RWPE1 (cell line): ENCODE results near the gene JUND.
A peak's percentile ranks its signal among the peaks of the same experiment; 100 is the strongest.

Experiments used
- CTCF ChIA-PET: fragments of 350-600 bp; sonication (Branson Sonifier 250); formaldehyde crosslinking; extraction: SDS; loops from one replicate; lab custom pipeline; 2021; lab: Yijun Ruan, JAX
- POLR2A ChIA-PET: fragments of 400-600 bp; formaldehyde crosslinking; extraction: SDS; loops from one replicate; lab custom pipeline; 2020; ENCODE audit warnings: antibody characterized with exemption; ENCODE audit not compliant: low non-redundant PET; lab: Yijun Ruan, JAX
- DNase-seq: peaks from one replicate; pipeline ENCODE4 v3.0.0; 2012; ENCODE audit warnings: low spot score
- H3K27ac ChIP-seq: fragments of 450-650 bp; 2 replicates; pipeline ENCODE4 v1.5.1; 2017
- TF ChIP-seq, protein P1 (sequence below): fragments of 450-650 bp; conservative IDR thresholded peaks from 2 replicates; pipeline ENCODE4 v1.5.1; 2017; ENCODE audit warnings: low read depth, mild to moderate bottlenecking

JUND gene

DNA sequence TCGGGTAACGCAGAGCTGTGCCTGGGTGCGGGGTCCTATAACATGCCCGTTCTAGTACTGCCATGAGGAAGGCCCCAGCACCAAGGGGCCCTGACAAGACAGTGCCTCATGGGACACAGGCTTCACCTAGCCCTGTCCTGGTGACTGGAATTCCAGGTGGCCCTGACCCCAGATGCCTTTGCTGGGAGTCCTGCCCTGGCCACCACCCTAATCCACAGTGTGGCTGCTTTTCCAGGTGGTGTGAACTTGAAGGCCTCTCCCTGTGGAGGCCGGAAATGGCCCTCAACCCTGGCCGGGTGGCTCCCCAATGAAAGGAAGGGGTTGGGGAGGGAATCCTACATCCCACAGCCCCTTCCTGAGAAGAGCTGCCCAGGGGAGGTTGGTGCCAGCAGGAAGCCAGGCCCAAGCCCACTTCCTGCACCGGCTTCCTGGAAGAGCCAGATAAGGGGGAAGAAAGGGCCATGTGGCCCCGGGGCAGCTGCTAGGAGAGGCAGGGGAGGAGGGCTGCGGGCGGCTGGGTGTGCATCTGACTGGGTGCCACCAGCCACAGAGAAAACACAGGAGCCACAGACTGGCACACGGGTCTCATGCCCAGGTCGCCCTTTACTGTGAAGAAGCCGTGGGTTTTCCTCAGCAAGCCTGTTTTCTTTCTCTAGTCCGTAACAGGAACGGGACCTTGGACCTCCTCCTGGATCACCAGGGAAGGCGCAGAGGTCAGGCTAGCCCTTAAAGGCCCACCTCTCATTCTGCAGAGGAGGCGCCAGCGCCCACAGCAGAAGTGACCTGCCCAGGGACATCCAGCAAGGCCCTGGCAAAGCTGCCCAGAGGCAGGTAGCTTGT is 36.8 kb upstream of the JUND start:
- ChIA-PET CTCF (interaction anchor here (0.9 to 1.0 kb wide), 2 partner anchors 41 to 66 kb away, joined by 3 read pairs; no protein-coding TSS in a partner anchor), POLR2A (interaction anchor here (0.6 kb wide), 1 partner anchor 34 kb away, joined by 4 read pairs; no protein-coding TSS in a partner anchor)
- TF ChIP-seq, protein P1, sequence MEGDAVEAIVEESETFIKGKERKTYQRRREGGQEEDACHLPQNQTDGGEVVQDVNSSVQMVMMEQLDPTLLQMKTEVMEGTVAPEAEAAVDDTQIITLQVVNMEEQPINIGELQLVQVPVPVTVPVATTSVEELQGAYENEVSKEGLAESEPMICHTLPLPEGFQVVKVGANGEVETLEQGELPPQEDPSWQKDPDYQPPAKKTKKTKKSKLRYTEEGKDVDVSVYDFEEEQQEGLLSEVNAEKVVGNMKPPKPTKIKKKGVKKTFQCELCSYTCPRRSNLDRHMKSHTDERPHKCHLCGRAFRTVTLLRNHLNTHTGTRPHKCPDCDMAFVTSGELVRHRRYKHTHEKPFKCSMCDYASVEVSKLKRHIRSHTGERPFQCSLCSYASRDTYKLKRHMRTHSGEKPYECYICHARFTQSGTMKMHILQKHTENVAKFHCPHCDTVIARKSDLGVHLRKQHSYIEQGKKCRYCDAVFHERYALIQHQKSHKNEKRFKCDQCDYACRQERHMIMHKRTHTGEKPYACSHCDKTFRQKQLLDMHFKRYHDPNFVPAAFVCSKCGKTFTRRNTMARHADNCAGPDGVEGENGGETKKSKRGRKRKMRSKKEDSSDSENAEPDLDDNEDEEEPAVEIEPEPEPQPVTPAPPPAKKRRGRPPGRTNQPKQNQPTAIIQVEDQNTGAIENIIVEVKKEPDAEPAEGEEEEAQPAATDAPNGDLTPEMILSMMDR: no peak
- H3K27ac ChIP-seq: peak overlapping the region; percentile 66
- DNase-seq: no peak

DNA sequence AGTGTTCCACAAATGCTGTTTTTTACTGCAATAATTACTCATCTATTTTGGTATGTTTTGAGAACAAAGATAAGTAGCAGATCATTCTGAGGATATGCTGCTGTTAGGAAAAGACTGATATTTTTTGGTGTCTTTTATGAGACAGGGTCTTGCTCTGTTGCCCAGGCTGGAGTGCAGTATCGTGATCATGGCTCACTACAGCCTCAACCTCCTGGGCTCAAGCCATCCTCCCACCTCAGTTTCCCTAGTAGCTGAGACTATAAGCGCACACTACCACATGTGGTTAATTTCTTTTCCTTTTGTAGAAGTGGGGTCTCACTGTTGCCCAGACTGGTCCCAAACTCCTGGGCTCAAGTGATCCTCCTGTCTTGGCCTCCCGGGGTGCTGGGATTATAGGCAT is 32.0 kb upstream of the JUND start:
- ChIA-PET POLR2A (no interaction called here), CTCF (interaction anchor here (1.9 kb wide), 1 partner anchor 34 kb away, joined by 4 read pairs; no protein-coding TSS in a partner anchor)
- no peak for DNase-seq
- H3K27ac ChIP-seq: peak overlapping the region; percentile 97
- TF ChIP-seq, protein P1: no peak

DNA sequence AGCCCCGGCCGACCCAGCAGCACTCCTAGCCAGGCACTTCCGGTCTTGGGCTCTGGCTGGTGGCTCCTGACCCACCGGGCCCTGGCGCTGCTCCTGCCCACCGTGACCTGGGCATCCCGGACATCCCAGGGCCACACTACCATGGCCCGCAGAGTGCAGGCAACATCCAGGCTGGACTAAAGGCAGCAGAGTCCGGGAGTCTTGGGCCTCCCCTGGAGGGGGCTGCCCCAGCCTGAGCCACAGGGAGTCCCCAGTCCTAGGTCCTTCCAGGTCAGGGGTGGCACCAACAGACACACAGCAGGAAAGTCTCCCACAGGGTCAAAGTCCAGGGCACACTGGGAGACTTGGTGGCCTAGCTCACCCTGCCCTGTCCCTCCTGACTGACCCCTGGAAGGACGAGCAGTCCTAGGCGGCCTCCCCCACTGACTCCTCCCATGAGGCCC is 30.7 kb upstream of the JUND start:
- H3K27ac ChIP-seq: peak overlapping the region; percentile 97
- DNase-seq: no peak
- CTCF ChIA-PET: no interaction called here
- POLR2A ChIA-PET: interaction anchor here (0.6 kb wide), 1 partner anchor 35 kb away, joined by 6 read pairs; no protein-coding TSS in a partner anchor
- TF ChIP-seq, protein P1: no peak

DNA sequence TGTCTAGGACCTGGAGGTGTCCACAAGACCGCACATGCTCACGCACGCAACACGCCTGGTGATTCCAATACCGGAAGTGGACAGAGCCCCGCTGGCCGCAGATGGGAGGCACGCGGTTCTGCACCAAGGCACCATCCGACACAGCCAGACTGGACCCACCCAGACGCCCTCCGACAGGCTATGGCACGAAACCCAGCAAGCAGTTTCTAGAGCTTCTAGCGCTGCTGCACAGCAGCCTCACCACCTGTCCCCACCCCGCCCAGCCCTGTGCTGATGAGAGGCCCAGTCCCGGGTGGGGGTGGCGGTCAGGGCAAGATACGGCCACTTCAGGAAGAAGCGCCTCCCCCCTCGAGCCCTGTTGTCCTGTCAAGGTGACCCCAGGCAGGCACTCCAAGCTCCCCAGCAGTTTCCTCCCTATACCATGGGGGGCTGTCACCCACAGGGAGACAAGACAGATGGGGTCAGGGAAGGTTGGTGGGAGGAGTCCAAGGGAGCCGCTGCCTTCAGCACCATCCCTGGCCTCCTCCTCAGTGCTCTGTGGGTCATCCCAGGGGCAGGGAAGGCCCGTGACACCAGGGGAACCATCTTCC is 30.2 kb upstream of the JUND start:
- ChIA-PET CTCF (no interaction called here), POLR2A (no interaction called here)
- DNase-seq: no peak
- TF ChIP-seq, protein P1: no peak
- H3K27ac ChIP-seq: peak overlapping the region; percentile 97

DNA sequence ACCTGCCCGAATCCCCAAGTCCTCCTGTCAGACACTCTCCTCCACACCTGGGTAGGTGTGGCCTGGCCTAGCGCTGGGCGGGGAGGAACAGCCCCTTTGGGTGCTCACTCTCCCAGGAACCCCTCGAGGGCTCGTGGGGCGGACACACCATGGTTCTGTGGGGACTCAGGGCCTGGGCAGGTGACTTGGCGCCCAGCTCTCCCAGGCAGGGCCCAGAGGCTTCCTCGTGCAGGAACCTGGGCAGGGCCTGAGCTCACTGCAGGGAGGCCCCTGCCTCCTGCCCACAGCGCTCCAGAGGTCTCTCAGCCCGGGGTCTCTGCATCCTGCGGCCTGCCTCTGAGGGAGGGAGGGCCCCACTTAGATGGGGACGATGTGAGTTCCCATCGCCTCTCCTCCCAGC is 29.5 kb upstream of the JUND start:
- POLR2A ChIA-PET: no interaction called here
- TF ChIP-seq, protein P1: no peak
- CTCF ChIA-PET: interaction anchor here (0.5 kb wide), 1 partner anchor 99 kb away, joined by 3 read pairs; no protein-coding TSS in a partner anchor
- DNase-seq: no peak
- peak overlapping the region; percentile 97 for H3K27ac ChIP-seq

DNA sequence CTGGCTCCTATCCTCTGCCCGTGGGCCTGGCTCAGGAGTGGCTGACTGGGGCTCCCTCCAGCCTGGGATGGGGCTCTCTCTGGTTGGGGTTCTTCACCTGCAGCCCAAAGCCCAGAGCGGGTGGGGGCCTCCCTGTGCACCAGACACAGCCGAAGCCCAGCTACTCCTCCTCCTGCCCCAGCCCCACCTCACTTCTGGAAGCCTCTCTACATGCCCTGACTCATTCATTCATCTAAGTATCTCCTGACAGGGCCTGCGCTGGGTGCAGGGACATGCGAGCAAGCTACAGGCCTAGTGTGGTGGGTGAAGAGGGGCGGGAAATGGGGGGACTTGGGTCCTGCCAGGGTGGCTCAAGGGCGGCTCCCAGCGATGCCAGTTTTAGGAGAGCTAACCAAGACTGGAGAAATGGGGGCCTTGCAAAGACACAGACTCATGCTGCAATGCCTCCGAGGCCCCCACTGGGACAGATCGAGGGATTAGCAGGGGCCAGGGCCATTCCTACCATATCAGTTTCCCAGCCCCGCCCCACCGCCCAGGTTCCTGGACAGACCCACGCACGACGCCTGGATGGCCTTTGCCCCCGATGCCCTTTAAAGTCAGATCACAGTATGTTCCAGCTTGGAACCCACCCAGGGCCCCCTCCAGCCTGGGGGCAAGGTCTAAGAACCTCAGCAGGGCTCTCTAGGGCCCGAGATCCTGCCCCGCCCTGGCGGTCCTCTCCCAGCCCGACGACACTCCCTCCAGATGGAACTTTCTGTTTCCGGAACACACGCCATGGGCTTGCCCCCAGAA is 28.9 kb upstream of the JUND start:
- DNase-seq: no peak
- ChIA-PET POLR2A (no interaction called here), CTCF (interaction anchor here (0.5 kb wide), 1 partner anchor 100 kb away, joined by 3 read pairs; no protein-coding TSS in a partner anchor)
- TF ChIP-seq, protein P1: no peak
- H3K27ac ChIP-seq: peak overlapping the region; percentile 97
